Measurements from ENCODE around the gene PRCP.

PRCP gene

DNA sequence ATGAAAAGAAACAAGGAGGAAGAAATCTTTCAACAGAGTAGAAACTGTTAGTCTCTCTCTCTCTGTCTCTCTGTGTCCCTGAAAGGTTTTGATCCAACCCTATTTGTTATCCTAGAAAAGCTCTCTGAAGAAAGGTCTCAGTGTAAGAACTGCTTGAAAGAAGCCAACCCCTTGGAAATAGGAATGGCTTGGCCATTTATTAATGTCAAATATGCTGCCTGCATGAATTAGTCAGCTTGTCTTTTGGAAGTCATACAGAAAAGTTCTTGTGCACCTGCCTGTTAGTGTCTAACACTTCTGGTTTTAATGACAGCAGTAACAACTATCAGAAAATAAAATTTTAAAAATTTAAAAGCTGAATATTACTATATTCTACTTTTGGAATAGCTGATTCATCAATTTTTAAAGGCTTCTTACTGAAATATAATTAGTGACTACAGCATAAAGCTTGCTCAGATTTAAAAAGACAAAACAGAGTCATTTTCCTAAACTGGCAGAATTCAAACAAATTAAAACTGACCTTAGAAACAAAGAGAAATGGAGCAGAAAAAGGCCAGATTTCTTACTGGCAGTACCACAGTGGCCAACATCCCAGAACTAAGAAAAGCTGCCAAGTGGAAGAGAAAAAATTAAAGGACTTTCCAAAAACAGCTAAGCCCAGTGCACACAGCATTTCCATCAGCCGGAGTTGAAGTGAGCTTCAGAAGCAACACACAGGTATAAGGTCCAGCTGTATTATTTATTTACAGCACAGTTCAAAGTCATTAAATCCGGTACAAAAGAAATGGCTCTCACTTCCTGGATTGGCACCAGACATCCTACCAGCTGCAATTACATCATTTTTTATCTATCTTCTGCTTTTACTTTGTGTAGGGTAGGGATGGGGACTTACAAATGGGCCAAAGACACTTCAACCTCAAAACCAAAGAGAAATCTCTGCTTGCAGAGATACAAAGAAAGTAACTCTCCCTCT is 76.3 kb downstream of the PRCP start:
- DNase-seq = peak; percentile 77

DNA sequence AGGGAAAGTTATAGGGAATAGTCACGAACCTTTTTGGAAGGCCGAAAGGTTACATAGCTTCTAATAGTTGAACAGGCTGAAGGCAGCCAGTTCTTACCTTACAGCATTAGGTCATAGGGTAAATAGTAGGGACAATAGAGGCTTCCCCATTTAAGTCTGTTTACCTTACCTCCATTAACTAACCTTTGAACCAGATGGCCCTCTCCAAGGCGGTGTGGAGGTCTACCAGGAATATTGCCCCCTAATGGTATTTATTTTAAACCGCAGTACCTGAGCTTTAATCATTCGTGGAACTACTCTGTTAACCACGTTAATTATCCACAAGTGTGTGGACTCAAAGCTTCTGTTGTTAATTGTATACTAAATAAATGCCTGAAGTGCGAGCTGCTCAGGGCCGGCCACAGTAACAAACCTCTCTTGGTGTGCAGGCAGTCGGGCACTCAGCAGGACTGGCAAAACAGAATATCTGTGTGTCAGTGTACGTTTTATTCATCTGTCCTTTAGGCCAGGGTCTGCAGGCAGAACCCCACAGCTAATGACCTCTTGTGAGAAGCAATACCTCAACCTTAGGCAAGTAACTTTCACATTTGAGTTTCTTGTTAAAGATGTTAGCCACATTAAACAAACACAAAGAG is 81.7 kb downstream of the PRCP start:
- DNase-seq = no peak

DNA sequence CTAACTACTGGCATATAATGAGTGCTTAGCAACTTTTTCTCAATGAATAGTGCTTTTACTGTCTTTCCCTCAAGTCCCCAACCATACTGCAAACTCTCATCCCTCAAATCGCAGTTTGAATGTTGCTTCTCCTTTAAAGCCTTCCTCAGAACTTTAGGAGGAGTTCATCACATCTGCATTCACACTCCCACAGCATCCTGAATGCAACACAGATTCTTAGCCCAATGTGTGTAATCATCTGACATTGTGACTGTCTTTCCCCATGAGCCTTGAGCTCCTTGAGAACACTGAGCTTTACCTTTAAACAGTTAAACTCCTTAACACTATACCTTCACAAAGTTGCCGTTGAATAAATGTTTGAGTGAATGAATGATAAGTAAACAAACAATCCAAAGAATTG is 84.8 kb downstream of the PRCP start:
- no peak for DNase-seq

DNA sequence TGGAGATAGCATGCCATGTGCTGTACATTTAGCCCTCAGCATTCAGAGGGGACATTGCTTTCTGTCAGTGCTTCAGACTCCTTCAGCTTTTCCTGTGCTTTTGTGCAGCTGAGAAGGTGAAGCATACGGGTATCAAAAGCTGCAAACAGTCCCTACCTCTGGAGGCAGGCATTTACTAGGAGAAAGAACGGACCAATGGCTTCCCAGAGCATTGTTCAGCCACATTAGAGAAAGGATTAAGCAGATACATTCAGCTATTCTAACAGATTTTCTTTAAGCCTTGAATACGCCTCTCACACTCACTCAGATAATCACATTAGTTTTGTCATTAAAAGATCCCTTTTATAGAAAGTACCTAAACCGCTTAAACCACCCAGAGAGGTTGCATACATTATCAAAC is 85.9 kb downstream of the PRCP start:
- no peak for DNase-seq

DNA sequence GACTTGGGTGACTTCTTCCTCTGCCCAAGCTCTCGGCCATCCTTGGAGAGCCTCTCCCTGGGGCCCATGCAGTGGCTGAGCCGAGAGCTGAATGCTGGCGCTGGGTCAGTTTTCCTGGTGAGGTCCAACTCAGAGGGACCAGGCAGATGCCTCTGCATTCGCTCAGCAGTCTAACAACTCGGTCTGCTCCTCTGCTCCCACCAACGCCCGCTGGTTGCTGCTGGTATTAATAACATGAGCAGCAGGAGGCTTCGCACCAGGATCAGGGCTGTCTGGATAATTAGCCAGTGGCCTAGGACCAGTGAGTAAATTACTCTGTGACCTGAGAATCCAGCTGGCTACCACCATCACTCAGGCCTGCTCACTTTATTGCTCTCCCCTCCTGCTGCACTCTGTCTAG is 88.9 kb downstream of the PRCP start:
- no peak for DNase-seq

GRCh38 chr11:82810738-82811137 is 89.5 kb downstream of the PRCP start:
- DNase-seq = no peak

DNA sequence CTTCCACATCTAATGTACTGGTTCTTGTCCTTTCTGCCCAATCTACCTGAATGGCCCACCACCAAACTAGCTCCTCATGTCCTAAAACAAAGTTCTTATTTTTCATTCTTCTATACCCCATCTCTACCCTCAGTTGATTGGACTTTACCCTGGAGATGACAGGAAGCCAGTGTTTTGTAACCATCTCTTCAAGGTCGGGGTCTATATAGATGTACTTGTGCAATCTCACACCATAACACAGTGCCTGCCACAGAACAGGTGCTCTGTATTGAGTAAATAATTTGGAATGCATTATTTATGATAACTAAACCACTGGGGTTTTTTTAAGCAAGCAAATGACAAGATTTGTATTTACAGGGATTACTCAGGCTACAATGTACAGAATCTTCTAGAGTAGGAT is 89.9 kb downstream of the PRCP start:
- no peak for DNase-seq

GRCh38 chr11:82807646-82808045 is 92.6 kb downstream of the PRCP start:
- DNase-seq = no peak

- no peak for DNase-seq
Measured at GRCh38 chr11:82802710-82803109, 97.5 kb downstream of the PRCP start.

DNA sequence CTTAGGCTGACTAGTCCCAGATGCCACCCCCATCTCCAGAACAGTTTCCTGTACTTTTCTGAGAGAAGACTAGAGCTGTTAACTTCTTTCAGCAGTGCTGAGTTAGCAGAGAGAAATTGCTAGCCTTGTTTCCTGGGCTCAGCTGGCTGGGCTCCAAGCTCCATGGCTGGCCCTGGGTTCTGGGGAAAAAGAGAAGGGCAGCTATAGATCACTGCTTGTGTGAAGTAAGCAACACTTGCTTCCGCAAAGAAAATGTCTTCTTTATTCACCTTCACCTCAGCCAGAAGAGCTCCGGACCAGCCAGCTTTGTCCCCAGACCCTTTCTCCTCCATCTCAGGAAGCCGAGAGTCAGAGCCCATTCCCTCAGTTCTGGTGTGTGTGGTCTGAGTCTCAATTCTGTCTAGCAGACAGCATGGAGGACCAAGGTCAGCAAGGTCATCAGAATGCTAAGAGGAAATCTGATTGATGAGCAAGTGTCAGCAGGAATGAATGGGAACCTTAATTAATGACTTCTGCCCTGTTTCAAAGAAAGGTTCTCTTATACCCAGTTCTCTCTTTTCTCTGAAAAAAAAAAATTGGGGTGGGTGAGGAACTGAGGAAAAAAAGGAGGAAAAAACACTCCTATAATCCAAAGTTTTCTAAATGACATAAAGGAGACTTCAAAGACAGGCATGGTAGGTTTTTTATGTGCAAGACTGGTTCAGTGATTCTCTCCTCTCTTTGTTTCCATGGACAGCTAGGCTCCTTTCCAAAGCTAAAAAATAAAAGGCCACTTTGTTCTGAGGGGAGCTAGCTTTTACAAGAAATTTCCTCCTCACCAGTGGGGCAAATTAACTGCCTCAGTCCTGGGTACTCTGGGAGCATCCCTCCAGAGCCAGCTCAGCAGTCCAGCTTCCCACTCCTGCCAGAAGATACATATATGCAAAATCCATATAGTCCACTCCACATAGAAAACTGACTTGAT is 103.0 kb downstream of the PRCP start:
- DNase-seq = no peak

DNA sequence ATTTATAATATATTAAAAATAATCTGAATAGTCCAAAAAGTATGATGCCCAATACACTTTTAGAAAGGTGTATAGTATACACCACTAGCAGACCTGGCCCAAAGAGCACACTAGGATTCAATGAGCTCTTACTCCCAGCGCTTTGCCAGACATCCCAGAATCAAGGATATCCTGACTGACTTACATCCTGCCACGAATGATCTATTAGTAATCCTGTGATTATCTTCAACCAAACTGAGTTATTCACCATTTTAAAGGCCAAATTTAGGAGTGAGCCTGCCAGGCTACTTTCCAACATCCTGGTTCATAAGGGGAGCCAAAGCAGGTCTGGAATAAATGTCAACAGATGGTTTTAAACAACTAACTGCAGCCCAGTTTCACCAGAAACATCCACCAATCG is 105.7 kb downstream of the PRCP start:
- no peak for DNase-seq

DNA sequence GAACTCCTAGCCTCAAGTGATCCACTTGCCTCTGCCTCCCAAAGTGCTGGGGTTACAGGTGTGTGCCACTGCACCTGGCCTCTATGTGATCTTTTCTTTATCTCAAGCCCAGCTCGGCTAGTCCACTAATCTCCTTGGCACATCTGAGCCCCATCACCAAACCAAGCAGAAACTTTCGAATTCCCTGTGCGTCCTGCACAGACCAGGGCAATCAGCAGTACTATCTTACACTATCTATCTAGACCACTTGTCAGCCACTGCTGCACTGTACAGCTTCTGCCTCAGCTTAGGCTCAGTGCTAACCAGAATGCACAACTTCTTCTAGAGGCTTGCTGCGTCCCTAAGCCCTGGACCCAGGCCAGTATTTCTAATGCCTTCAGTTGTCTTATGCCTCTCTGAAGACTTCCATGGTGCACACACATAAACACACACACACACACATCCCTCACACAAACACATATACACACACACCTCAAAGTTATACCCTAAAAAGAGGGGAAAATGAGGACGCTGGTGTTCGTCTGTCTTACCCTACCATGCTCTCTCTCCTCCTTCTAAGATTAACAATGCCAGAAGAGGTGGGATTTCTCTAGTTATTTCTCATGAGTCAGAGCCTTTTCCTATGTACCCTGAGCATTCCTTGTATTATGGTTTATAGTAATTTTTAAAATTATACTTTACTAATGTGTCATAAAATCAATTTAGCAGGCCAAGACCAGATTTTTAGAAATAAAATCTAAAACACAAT is 107.2 kb downstream of the PRCP start:
- no peak for DNase-seq

DNA sequence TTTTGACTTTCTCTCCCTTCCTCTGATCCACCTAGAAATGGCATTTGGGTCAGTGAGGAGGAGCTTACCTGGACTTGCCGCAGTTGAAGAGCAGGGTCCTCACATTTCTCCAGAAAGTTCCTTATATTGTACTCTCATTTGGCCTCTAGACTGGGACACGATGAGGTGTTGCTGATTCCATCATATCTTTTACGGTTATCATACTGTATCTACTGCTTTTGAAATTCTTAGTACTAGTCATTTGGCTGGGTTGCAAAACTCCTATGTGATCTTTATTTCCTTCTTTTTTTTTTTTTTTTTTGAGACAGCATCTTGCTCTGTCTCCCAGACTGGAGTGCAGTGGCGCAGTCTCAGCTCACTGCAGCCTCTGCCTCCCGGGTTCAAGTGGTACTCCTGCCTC is 107.9 kb downstream of the PRCP start:
- DNase-seq = peak; percentile 12

GRCh38 chr11:82791779-82792178 is 108.5 kb downstream of the PRCP start:
- no peak for DNase-seq

- peak; percentile 59 for DNase-seq
Measured at GRCh38 chr11:82790723-82791484, 109.3 kb downstream of the PRCP start.

- DNase-seq = no peak
Measured at GRCh38 chr11:82787981-82788380, 112.2 kb downstream of the PRCP start.

DNA sequence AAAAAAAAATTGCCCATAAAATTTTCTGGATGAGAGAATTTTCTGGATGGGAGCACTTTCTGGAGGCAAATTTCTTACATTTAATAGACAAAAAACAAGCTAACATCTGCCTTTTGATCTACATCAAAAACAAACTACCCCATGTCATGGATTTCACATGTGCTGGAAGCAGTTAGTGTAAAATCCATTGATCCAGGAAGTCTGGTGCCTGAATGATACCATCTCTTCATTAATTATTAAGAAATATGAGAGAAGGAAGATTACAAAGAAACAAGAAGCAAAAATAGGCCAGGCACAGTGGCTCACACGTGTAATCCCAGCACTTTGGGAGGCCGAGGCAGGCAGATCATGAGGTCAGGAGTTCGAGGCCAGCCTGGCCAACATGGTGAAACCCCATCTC is 113.4 kb downstream of the PRCP start:
- DNase-seq = no peak

DNA sequence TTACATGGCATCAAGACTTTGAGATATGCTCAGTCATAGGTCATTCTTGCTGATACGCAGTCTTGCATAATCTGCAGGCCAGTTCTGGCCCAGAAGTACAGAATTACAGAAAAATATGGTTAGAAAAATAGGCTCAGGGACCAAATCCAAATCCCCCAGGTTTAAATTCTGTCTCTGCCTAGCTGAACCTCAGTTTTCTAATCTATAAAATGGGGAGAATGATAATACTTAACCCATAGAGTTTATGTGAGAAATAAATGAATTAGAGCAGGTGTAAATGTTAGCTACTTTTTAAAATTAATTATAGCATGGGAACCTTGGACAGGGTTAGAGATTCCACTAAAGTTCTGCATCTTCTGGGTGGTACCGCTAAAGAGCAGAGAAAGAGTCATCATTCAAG is 114.2 kb downstream of the PRCP start:
- DNase-seq = no peak

- no peak for DNase-seq
Measured at GRCh38 chr11:82782825-82783374, 117.3 kb downstream of the PRCP start.

GRCh38 chr11:82778776-82779175 is 121.5 kb downstream of the PRCP start:
- no peak for DNase-seq

- no peak for DNase-seq
Measured at GRCh38 chr11:82776377-82776776, 123.9 kb downstream of the PRCP start.
